GM12878 (cell line): ENCODE results near the gene DCAF15. TPM values are rescaled to one million over a fixed set of nuclear protein-coding genes. Genes with fewer than 3 reads are reported as not detected.

Source experiments
- ATAC-seq: fragments of 200-7000 bp; cut with Tn5 transposase; 3 replicates; pipeline ENCODE4 v1.9.1; 2020; ENCODE audit warnings: mild to moderate bottlenecking, moderate library complexity
- BruUV-seq: library from RNA; stranded (reverse); fragments of 400-500 nt; replicated peaks from 2 replicates; lab custom pipeline; 2021; lab: Mats Ljungman, UMichigan
- CTCF ChIA-PET: fragments of 300-600 bp; sonication (Branson Sonifier 250); formaldehyde crosslinking; extraction: SDS; loops from one replicate; lab custom pipeline; 2021; ENCODE audit warnings: inconsistent platforms; lab: Yijun Ruan, JAX
- POLR2A ChIA-PET: fragments of 350-600 bp; formaldehyde crosslinking; extraction: SDS; loops from one replicate; lab custom pipeline; 2021; ENCODE audit warnings: inconsistent platforms; lab: Charles Lee
- RAD21 ChIA-PET: fragments of 300-600 bp; sonication (Branson Sonifier 250); formaldehyde crosslinking; loops from one replicate; lab custom pipeline; 2023; ENCODE audit warnings: antibody characterized with exemption; ENCODE audit not compliant: unreplicated experiment; lab: Charles Lee
- SMC1A ChIA-PET: fragments of 300-600 bp; sonication (Branson Sonifier 250); formaldehyde crosslinking; loops from one replicate; lab custom pipeline; 2023; ENCODE audit not compliant: unreplicated experiment, uncharacterized antibody; lab: Charles Lee
- DNase-seq: peaks from one replicate; pipeline ENCODE4 v3.0.0-alpha.2; 2011; ENCODE audit warnings: low read depth, low spot score
- FAIRE-seq: peaks from 3 replicates; lab custom pipeline; 2011; peaks lifted over from hg19 to GRCh38; lab: Jason Lieb, UNC
- H2AFZ ChIP-seq: 2 replicates; pipeline ENCODE4 v1.6.0; 2011; ENCODE audit warnings: low read depth, low read length, control low read depth; ENCODE audit not compliant: control insufficient read depth
- H3K27ac ChIP-seq: 2 replicates; pipeline ENCODE4 v1.5.1; 2011; ENCODE audit warnings: control low read depth; ENCODE audit not compliant: control insufficient read depth, insufficient read depth
- H3K27me3 ChIP-seq, 2 experiments: replicated peaks in 1 of 2; 2 replicates each; pipeline versions ENCODE4 v1.6.0 to v1.6.1; 2011; ENCODE audit warnings: low read length in 1 of 2; ENCODE audit not compliant: control insufficient read depth in 2 of 2, insufficient read depth in 2 of 2
- H3K36me3 ChIP-seq, 2 experiments: 2 replicates each; pipeline ENCODE4 v1.5.1; 2011; ENCODE audit warnings: low read length in 1 of 2; ENCODE audit not compliant: control insufficient read depth in 2 of 2, insufficient read depth in 2 of 2
- H3K4me1 ChIP-seq: 2 replicates; pipeline ENCODE4 v1.6.1; 2011; ENCODE audit warnings: mild to moderate bottlenecking, low read length, moderate library complexity, mixed read lengths; ENCODE audit not compliant: control insufficient read depth, insufficient read depth
- H3K4me2 ChIP-seq: 2 replicates; pipeline ENCODE4 v1.6.0; 2011; ENCODE audit warnings: control low read depth; ENCODE audit not compliant: control insufficient read depth, insufficient read depth
- H3K4me3 ChIP-seq: fragments of 200-600 bp; sonication (generic); 2 replicates; pipeline ENCODE4 v1.5.1; 2016
- H3K79me2 ChIP-seq: 2 replicates; pipeline ENCODE4 v1.6.0; 2011; ENCODE audit warnings: low read length; ENCODE audit not compliant: control insufficient read depth, insufficient read depth
- H3K9ac ChIP-seq: 2 replicates; pipeline ENCODE4 v1.8.0; 2011; ENCODE audit warnings: low read length, control low read depth, mixed read lengths; ENCODE audit not compliant: control insufficient read depth, insufficient read depth
- H3K9me3 ChIP-seq: replicated peaks from 3 replicates; pipeline ENCODE4 v1.5.1; 2011; ENCODE audit warnings: mild to moderate bottlenecking, low read length; ENCODE audit not compliant: control insufficient read depth, insufficient read depth
- H4K20me1 ChIP-seq: 2 replicates; pipeline ENCODE4 v1.6.0; 2011; ENCODE audit not compliant: control insufficient read depth, insufficient read depth
- CBX3 ChIP-seq: fragments of 200-600 bp; sonication (generic); IDR thresholded peaks from 2 replicates; pipeline ENCODE4 v1.6.1; 2016; ENCODE audit warnings: low read depth, borderline replicate concordance
- CREM ChIP-seq: IDR thresholded peaks from 2 replicates; pipeline ENCODE4 v1.6.1; 2014; ENCODE audit warnings: antibody characterized with exemption, low read depth
- DPF2 ChIP-seq: fragments of 450-650 bp; IDR thresholded peaks from 2 replicates; pipeline ENCODE4 v1.6.1; 2017; ENCODE audit warnings: mild to moderate bottlenecking
- E4F1 ChIP-seq: fragments of 450-650 bp; IDR thresholded peaks from 2 replicates; pipeline ENCODE4 v1.6.1; 2018; ENCODE audit warnings: borderline replicate concordance, mild to moderate bottlenecking; ENCODE audit not compliant: partially characterized antibody
- FOXK2 ChIP-seq: fragments of 450-650 bp; IDR thresholded peaks from 2 replicates; pipeline ENCODE4 v1.6.1; 2017; ENCODE audit warnings: mild to moderate bottlenecking, moderate library complexity
- FOXM1 ChIP-seq: IDR thresholded peaks from 2 replicates; pipeline ENCODE4 v1.6.1; 2012; ENCODE audit warnings: low read depth, mild to moderate bottlenecking, inconsistent platforms, low read length, moderate library complexity
- LARP7 ChIP-seq: fragments of 450-650 bp; IDR thresholded peaks from 2 replicates; pipeline ENCODE4 v1.6.1; 2017; ENCODE audit warnings: mild to moderate bottlenecking
- MYC ChIP-seq: IDR thresholded peaks from 2 replicates; pipeline ENCODE4 v1.6.1; 2011; ENCODE audit warnings: mild to moderate bottlenecking, low read length, moderate library complexity, inconsistent platforms; ENCODE audit not compliant: insufficient read depth, insufficient replicate concordance, insufficient read length, severe bottlenecking
- NFYA ChIP-seq: IDR thresholded peaks from 2 replicates; pipeline ENCODE4 v1.6.1; 2011; ENCODE audit warnings: low read depth, mild to moderate bottlenecking, low read length, improper control_type of control experiment, borderline replicate concordance
- SMAD1 ChIP-seq: fragments of 450-650 bp; IDR thresholded peaks from 2 replicates; pipeline ENCODE4 v1.6.1; 2018; ENCODE audit warnings: mild to moderate bottlenecking, low read depth; ENCODE audit not compliant: partially characterized antibody
- SMC3 ChIP-seq: IDR thresholded peaks from 2 replicates; pipeline ENCODE4 v1.6.1; 2011; ENCODE audit warnings: low read length, improper control_type of control experiment, borderline replicate concordance
- STAT1 ChIP-seq: fragments of 450-650 bp; conservative IDR thresholded peaks from 2 replicates; pipeline ENCODE4 v1.6.1; 2014; ENCODE audit warnings: antibody characterized with exemption, mild to moderate bottlenecking
- TAF1 ChIP-seq: IDR thresholded peaks from 2 replicates; pipeline ENCODE4 v1.6.1; 2011; ENCODE audit warnings: mild to moderate bottlenecking, low read depth, low read length, borderline replicate concordance
- WGBS: methylation state at CpG from one replicate; pipeline ENCODE4 v1.1.6; 2016; ENCODE audit warnings: low lambda C conversion rate; ENCODE audit not compliant: insufficient replicate concordance, insufficient coverage; ENCODE audit errors: missing lambda C conversion rate; 5-methylcytosine and 5-hydroxymethylcytosine counted together
- in situ Hi-C: fragments of 300-500 bp; cut with MboI; formaldehyde crosslinking; loops from 9 replicates; pipeline ENCODE4 v1.14.3; 2018; ENCODE audit warnings: mixed read lengths
- intact Hi-C: fragments of 100-400 bp; cut with micrococcal nuclease; formaldehyde crosslinking; loops from one replicate; pipeline ENCODE4 v1.14.2; 2022; ENCODE audit not compliant: unreplicated experiment
- polyA plus RNA-seq, 11 experiments: library from polyadenylated mRNA; depleted of rRNA in 4 of 11; unstranded in 6 of 11; stranded (reverse) in 5 of 11; fragments of >200 nt; fragmentation: Nextera tagmentation in 4 of 11; fragmentation: Illumina TruSeq in 1 of 11; extraction: Ambion mirVana in 4 of 11; extraction: Trizol in 1 of 11; gene quantifications; 1 replicate in 1 of 11; 2 replicates in 10 of 11; pipeline versions ENCODE4 v1.2.1 to v1.2.3, GENCODE V29; 2011 to 2016; ENCODE audit warnings: inconsistent platforms in 2 of 11, missing spikeins in 2 of 11, low read depth in 1 of 11
- total RNA-seq, 4 experiments: library from RNA; depleted of rRNA in 3 of 4; stranded (reverse); fragments of >200 nt in 3 of 4; fragmentation: Illumina TruSeq in 1 of 4; extraction: Trizol in 1 of 4; gene quantifications; 2 replicates each; pipeline versions ENCODE4 v1.2.1 to v1.2.3, GENCODE V29; 2013 to 2021

Gene DCAF15
- total and polyA plus RNA-seq, 10 of the 15 experiments (the other 5 are each of a cell fraction or from before 2014, with no cell fraction given): 0.16 to 63.4 (median 26.6) TPM

- FAIRE-seq: no peak
- H3K36me3 ChIP-seq: no peaks in the 10 kb centered on the region; a peak in 2 of 4 replicates
- H3K9ac ChIP-seq: no peak overlapping the region
These were observed 45.3 kb downstream of the DCAF15 start for GRCh38 chr19:13997631-13997962.

More at GRCh38 chr19:13997631-13997962, 45.3 kb downstream of the DCAF15 start:
- WGBS: 92% methylated on average over 6 of the region's 6 CpGs
- Histone ChIP-seq H4K20me1 (no peaks in the 10 kb centered on the region), H3K4me2 (no peak overlapping the region), H3K9me3 (peaks cover 5% of the 10 kb centered on the region; the same call in 2 of the 3 replicates), H3K27ac (no peak overlapping the region), H2AFZ (no peak overlapping the region), H3K79me2 (peaks cover 3% of the 10 kb centered on the region), H3K27me3 (no peaks in the 10 kb centered on the region), H3K4me1 (peaks cover 18% of the 10 kb centered on the region), H3K4me3 (no peak overlapping the region)
- intact Hi-C loops (no loop called here), in situ Hi-C loops (no loop called here)
- ChIA-PET SMC1A (interaction anchor here (1.9 kb wide), 1 partner anchor 27 kb away, joined by 5 read pairs; no protein-coding TSS in a partner anchor), CTCF (interaction anchor here (0.6 kb wide), 1 partner anchor 62 kb away, joined by 3 read pairs; no protein-coding TSS in a partner anchor), RAD21 (no interaction called here), POLR2A (no interaction called here)
- no TSS peak for BruUV-seq
- DNase-seq: no peak
- no peak for ATAC-seq
- TF ChIP-seq SMAD1: no peak
- no peak for TF ChIP-seq CREM
- no peak for TF ChIP-seq NFYA
- TF ChIP-seq E4F1: no peak
- TF ChIP-seq LARP7: no peak
- no peak for TF ChIP-seq SMC3
- TF ChIP-seq FOXM1: no peak
- TF ChIP-seq STAT1: no peak
- no peak for TF ChIP-seq MYC
- no peak for TF ChIP-seq DPF2
- no peak for TF ChIP-seq TAF1
- no peak for TF ChIP-seq FOXK2
- TF ChIP-seq CBX3: no peak
